PC-3 (cell line): ENCODE measurements around the gene GRIA1. TPM values are rescaled to one million over a fixed set of nuclear protein-coding genes. Genes with fewer than 3 reads are reported as not detected.

Source experiments
- ATAC-seq: fragments of 200-7000 bp; cut with Tn5 transposase; 2 replicates; pipeline ENCODE4 v1.9.1; 2020; ENCODE audit warnings: mild to moderate bottlenecking, moderate library complexity
- BruUV-seq: library from RNA; stranded (reverse); fragments of 400-500 nt; replicated peaks from 2 replicates; lab custom pipeline; 2021; lab: Mats Ljungman, UMichigan
- CTCF ChIA-PET: fragments of 300-600 bp; sonication (Branson Sonifier 250); formaldehyde crosslinking; loops from one replicate; lab custom pipeline; 2022; ENCODE audit warnings: antibody characterized with exemption; lab: Charles Lee
- POLR2A ChIA-PET: fragments of 300-600 bp; sonication (Branson Sonifier 250); formaldehyde crosslinking; loops from one replicate; lab custom pipeline; 2022; ENCODE audit warnings: antibody characterized with exemption; ENCODE audit not compliant: unreplicated experiment; lab: Charles Lee
- DNase-seq: peaks from one replicate; pipeline ENCODE4 v3.0.0-alpha.2; 2015
- H2AFZ ChIP-seq: fragments of 300-600 bp; sonication (generic); 2 replicates; pipeline ENCODE4 v1.6.0; 2016; ENCODE audit warnings: antibody characterized with exemption, low read length
- H3F3A ChIP-seq: fragments of 300-600 bp; sonication (generic); one replicate; pipeline ENCODE4 v1.6.0; 2017; ENCODE audit warnings: antibody characterized with exemption, low read length, control low read depth, mild to moderate bottlenecking; ENCODE audit not compliant: unreplicated experiment
- H3K27ac ChIP-seq: fragments of 300-600 bp; sonication (generic); 2 replicates; pipeline ENCODE4 v1.5.1; 2016; ENCODE audit warnings: mild to moderate bottlenecking, low read length
- H3K27me3 ChIP-seq: fragments of 300-600 bp; sonication (generic); 2 replicates; pipeline ENCODE4 v1.6.1; 2016; ENCODE audit warnings: low read length, mixed read lengths
- H3K36me3 ChIP-seq: fragments of 300-600 bp; sonication (generic); 2 replicates; pipeline ENCODE4 v1.6.1; 2016; ENCODE audit warnings: low read depth, mixed run types, low read length, mixed read lengths
- H3K4me1 ChIP-seq: fragments of 300-600 bp; sonication (generic); 2 replicates; pipeline ENCODE4 v1.5.1; 2016; ENCODE audit warnings: low read length; ENCODE audit not compliant: insufficient read depth
- H3K4me2 ChIP-seq: fragments of 300-600 bp; sonication (generic); 2 replicates; pipeline ENCODE4 v1.6.0; 2016; ENCODE audit warnings: low read length
- H3K4me3 ChIP-seq: fragments of 300-600 bp; sonication (generic); 2 replicates; pipeline ENCODE4 v1.5.1; 2016; ENCODE audit warnings: mild to moderate bottlenecking, low read length, mixed read lengths
- H3K79me2 ChIP-seq: fragments of 300-600 bp; sonication (generic); 2 replicates; pipeline ENCODE4 v1.6.1; 2017; ENCODE audit warnings: low read length, mixed read lengths
- H3K9ac ChIP-seq: fragments of 300-600 bp; sonication (generic); 2 replicates; pipeline ENCODE4 v1.6.0; 2016; ENCODE audit warnings: mild to moderate bottlenecking, low read length
- H3K9me2 ChIP-seq: fragments of 300-600 bp; sonication (generic); replicated peaks from 2 replicates; pipeline ENCODE4 v1.6.1; 2016; ENCODE audit warnings: mixed run types, low read length, mixed read lengths
- H3K9me3 ChIP-seq: fragments of 300-600 bp; sonication (generic); 2 replicates; pipeline ENCODE4 v1.6.1; 2016; ENCODE audit warnings: low read length, mixed read lengths
- H4K20me1 ChIP-seq: fragments of 300-600 bp; sonication (generic); 2 replicates; pipeline ENCODE4 v1.6.1; 2016; ENCODE audit warnings: low read length, mixed read lengths
- CTCF ChIP-seq: fragments of 300-600 bp; sonication (generic); conservative IDR thresholded peaks from 2 replicates; pipeline ENCODE4 v1.5.1; 2017; ENCODE audit warnings: antibody characterized with exemption, low read depth, mild to moderate bottlenecking, low read length
- EZH2 ChIP-seq: fragments of 300-600 bp; sonication (generic); IDR thresholded peaks from one replicate; pipeline ENCODE4 v1.6.1; 2017; ENCODE audit warnings: antibody characterized with exemption, mild to moderate bottlenecking, low read length; ENCODE audit not compliant: unreplicated experiment
- EZH2phosphoT487 ChIP-seq: fragments of 300-600 bp; sonication (generic); IDR thresholded peaks from 2 replicates; pipeline ENCODE4 v1.6.1; 2018; ENCODE audit warnings: mild to moderate bottlenecking, antibody characterized with exemption, low read length, borderline replicate concordance
- intact Hi-C: fragments of 100-400 bp; cut with micrococcal nuclease; formaldehyde crosslinking; loops from 2 replicates; pipeline ENCODE4 v1.9.0; 2023
- total RNA-seq: library from RNA; depleted of rRNA; stranded (reverse); fragments of >200 nt; gene quantifications from 2 replicates; pipeline ENCODE4 v1.2.3, GENCODE V29; 2014

GRIA1 gene
- total RNA-seq, 1 experiment from 2014 or later, result not detected

DNA sequence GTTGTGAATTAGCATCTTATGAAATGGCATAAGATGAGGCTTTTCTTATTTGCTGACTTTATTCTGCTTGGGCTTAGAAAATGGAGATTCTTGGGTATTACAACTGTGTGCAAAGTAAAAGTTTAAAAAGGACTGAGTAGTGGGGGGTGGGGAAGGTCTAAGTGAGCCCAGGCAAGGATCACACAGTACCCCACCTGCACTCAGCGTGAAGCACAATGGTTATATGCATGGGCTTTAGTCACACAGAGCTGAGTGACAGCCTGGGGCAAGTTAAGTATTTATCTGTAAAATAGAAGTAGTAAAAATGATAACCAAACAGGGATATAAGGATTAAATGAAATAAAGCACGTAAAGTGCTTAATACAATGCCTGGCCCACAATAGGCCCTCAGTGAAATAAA is 300.9 kb downstream of the GRIA1 start:
- H4K20me1 ChIP-seq, result no peaks in the 10 kb centered on the region
- no peak for DNase-seq
- no peak overlapping the region for H3K9ac ChIP-seq
- H3K9me2 ChIP-seq, result no peaks in the 10 kb centered on the region
- H3K36me3 ChIP-seq, result no peaks in the 10 kb centered on the region
- H3K27me3 ChIP-seq, result no peaks in the 10 kb centered on the region
- BruUV-seq, result no TSS peak
- H3K79me2 ChIP-seq, result no peaks in the 10 kb centered on the region
- H3K27ac ChIP-seq, result no peak overlapping the region
- CTCF ChIA-PET, result no interaction called here
- no peak for ATAC-seq
- no peak overlapping the region for H3K4me3 ChIP-seq
- H3K4me1 ChIP-seq, result no peaks in the 10 kb centered on the region
- H3F3A ChIP-seq, result no peaks in the 10 kb centered on the region
- TF ChIP-seq CTCF (no peak), EZH2 (no peak), EZH2phosphoT487 (no peak)
- no peak overlapping the region for H2AFZ ChIP-seq
- intact Hi-C loops, result no loop called here
- H3K4me2 ChIP-seq, result no peak overlapping the region
- POLR2A ChIA-PET, result no interaction called here
- H3K9me3 ChIP-seq, result no peaks in the 10 kb centered on the region

- no peaks in the 10 kb centered on the region for H3K79me2 ChIP-seq
- POLR2A ChIA-PET, result no interaction called here
- TF ChIP-seq EZH2phosphoT487 (no peak), EZH2 (no peak), CTCF (no peak)
- CTCF ChIA-PET, result no interaction called here
- no peaks in the 10 kb centered on the region for H3K36me3 ChIP-seq
- H3K9me3 ChIP-seq, result no peaks in the 10 kb centered on the region
- no TSS peak for BruUV-seq
- H4K20me1 ChIP-seq, result no peaks in the 10 kb centered on the region
- H3K4me3 ChIP-seq, result no peak overlapping the region
- H2AFZ ChIP-seq, result no peak overlapping the region
- no peak overlapping the region for H3K27ac ChIP-seq
- no peaks in the 10 kb centered on the region for H3F3A ChIP-seq
- H3K9me2 ChIP-seq, result no peaks in the 10 kb centered on the region
- H3K4me2 ChIP-seq, result no peak overlapping the region
- H3K9ac ChIP-seq, result no peak overlapping the region
- H3K4me1 ChIP-seq, result no peaks in the 10 kb centered on the region
- ATAC-seq (no peak), DNase-seq (no peak)
- no peaks in the 10 kb centered on the region for H3K27me3 ChIP-seq
- intact Hi-C loops, result no loop called here
Observed at GRCh38 chr5:153792305-153792704, 301.8 kb downstream of the GRIA1 start.

GRCh38 chr5:153793699-153794098 is 303.2 kb downstream of the GRIA1 start:
- no peak overlapping the region for H3K4me3 ChIP-seq
- H4K20me1 ChIP-seq, result no peaks in the 10 kb centered on the region
- no peak for ATAC-seq
- no peaks in the 10 kb centered on the region for H3K9me3 ChIP-seq
- H3K36me3 ChIP-seq, result no peaks in the 10 kb centered on the region
- no peak for DNase-seq
- no peak for TF ChIP-seq CTCF
- TF ChIP-seq EZH2, result no peak
- TF ChIP-seq EZH2phosphoT487, result no peak
- H3K4me2 ChIP-seq, result no peak overlapping the region
- POLR2A ChIA-PET, result no interaction called here
- H2AFZ ChIP-seq, result no peak overlapping the region
- intact Hi-C loops, result no loop called here
- no peak overlapping the region for H3K9ac ChIP-seq
- no peaks in the 10 kb centered on the region for H3F3A ChIP-seq
- no peaks in the 10 kb centered on the region for H3K4me1 ChIP-seq
- no peaks in the 10 kb centered on the region for H3K9me2 ChIP-seq
- H3K27me3 ChIP-seq, result no peaks in the 10 kb centered on the region
- no peaks in the 10 kb centered on the region for H3K79me2 ChIP-seq
- BruUV-seq, result no TSS peak
- CTCF ChIA-PET, result no interaction called here
- no peak overlapping the region for H3K27ac ChIP-seq
